Esophagus squamous epithelium (tissue), 4 donors: ENCODE measurements around the gene THEM4.

ENCODE experiments used
- POLR2A ChIP-seq, 4 donors: fragments of 450-650 bp; IDR thresholded peaks; one replicate each; pipeline ENCODE4 v1.6.1; 2017; ENCODE audit warnings: antibody characterized with exemption in 4 of 4, mild to moderate bottlenecking in 4 of 4, moderate library complexity in 3 of 4
- TF ChIP-seq, protein P1 (sequence below), 6 experiments: fragments of 450-650 bp in 4 of 6; fragments of 200-600 bp in 2 of 6; sonication (generic) in 2 of 6; IDR thresholded peaks; one replicate each; pipeline ENCODE4 v1.5.1; 2016 to 2019; ENCODE audit warnings: antibody characterized with exemption in 6 of 6, mild to moderate bottlenecking in 4 of 6, moderate library complexity in 4 of 6

DNA sequence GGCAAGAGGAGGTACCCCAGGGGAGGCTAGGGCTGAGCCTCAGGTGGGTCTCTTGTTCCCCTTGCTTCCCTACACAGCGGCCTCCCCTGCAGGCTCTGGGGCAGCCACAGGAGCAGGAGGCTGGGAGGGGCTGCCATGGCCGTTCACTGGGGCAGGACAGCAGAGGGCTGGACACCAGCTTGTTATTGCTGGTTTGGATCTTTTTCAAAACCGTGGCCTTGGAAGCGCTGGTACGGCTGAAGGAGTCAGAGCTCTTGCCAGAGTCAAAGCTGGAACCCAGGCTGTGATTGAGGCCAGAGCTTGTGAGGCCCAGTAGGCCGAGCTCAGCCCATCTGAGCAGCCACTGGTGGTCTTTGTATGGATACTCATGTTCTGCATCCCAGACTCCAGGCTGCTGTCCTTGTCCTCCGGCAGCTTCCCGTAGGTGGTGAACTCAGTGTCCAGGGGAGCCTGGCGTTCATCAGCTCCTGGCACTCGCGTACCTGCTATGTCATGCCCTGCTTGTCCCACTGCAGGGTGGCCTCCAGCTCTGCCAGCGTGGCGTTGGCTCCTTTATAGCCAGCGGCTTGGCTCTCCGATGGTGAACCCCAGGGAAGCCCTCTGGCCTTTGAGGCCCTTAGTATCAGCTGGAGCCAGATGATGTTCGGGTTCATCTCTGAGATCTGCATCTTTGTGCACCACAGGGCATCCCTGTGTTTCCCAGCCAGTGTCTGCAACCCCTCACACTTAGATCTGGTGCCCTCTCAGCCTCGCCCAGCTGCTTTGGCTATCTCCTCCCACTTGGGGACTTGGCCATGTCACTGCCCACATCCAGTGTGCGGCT lies 40.3 kb upstream of the THEM4 start:
- TF ChIP-seq, protein P1, sequence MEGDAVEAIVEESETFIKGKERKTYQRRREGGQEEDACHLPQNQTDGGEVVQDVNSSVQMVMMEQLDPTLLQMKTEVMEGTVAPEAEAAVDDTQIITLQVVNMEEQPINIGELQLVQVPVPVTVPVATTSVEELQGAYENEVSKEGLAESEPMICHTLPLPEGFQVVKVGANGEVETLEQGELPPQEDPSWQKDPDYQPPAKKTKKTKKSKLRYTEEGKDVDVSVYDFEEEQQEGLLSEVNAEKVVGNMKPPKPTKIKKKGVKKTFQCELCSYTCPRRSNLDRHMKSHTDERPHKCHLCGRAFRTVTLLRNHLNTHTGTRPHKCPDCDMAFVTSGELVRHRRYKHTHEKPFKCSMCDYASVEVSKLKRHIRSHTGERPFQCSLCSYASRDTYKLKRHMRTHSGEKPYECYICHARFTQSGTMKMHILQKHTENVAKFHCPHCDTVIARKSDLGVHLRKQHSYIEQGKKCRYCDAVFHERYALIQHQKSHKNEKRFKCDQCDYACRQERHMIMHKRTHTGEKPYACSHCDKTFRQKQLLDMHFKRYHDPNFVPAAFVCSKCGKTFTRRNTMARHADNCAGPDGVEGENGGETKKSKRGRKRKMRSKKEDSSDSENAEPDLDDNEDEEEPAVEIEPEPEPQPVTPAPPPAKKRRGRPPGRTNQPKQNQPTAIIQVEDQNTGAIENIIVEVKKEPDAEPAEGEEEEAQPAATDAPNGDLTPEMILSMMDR (IDR thresholded peaks at IDR 0.05), result no peak
- TF ChIP-seq POLR2A (IDR thresholded peaks at IDR 0.05), result no peak
